SK-N-SH (cell line): ENCODE measurements around the gene ZNF594. TPM values are rescaled to one million over a fixed set of nuclear protein-coding genes. Genes with fewer than 3 reads are reported as not detected.

Experiments used
- CTCF ChIA-PET: fragments of 300-600, 350-600 bp; formaldehyde crosslinking; extraction: SDS; loops from one replicate; lab custom pipeline; 2021; lab: Yijun Ruan, JAX
- POLR2A ChIA-PET: fragments of 350-600 bp; sonication (Branson Sonifier 250); formaldehyde crosslinking; extraction: SDS; loops from one replicate; lab custom pipeline; 2020; ENCODE audit warnings: antibody characterized with exemption, inconsistent platforms; lab: Yijun Ruan, JAX
- DNase-seq: peaks from one replicate; pipeline ENCODE4 v3.0.0; 2012
- H2AFZ ChIP-seq: fragments of 200-600 bp; sonication (generic); 2 replicates; pipeline ENCODE4 v1.8.1; 2016; ENCODE audit warnings: antibody characterized with exemption, mild to moderate bottlenecking, low read depth
- H3F3A ChIP-seq: fragments of 200-600 bp; sonication (generic); replicated peaks from 2 replicates; pipeline ENCODE3; 2016; ENCODE audit warnings: antibody characterized with exemption, mild to moderate bottlenecking; ENCODE audit not compliant: insufficient read depth
- H3K27ac ChIP-seq, 2 experiments: fragments of 200-500 bp in 1 of 2; fragments of 200-600 bp in 1 of 2; sonication (Bioruptor generic) in 1 of 2; sonication (generic), shearing (Covaris generic) in 1 of 2; 2 replicates each; pipeline versions ENCODE4 v1.5.1 to v1.6.1; 2014 to 2016; ENCODE audit warnings: low read depth in 2 of 2, inconsistent platforms in 1 of 2, low read length in 1 of 2, mild to moderate bottlenecking in 1 of 2, mixed read lengths in 1 of 2
- H3K27me3 ChIP-seq: fragments of 200-600 bp; sonication (generic), shearing (Covaris generic); 2 replicates; pipeline ENCODE4 v1.6.1; 2016; ENCODE audit warnings: mixed run types; ENCODE audit not compliant: insufficient read depth
- H3K36me3 ChIP-seq, 2 experiments: fragments of 200-500 bp in 1 of 2; fragments of 200-600 bp in 1 of 2; sonication (Bioruptor generic) in 1 of 2; sonication (generic) in 1 of 2; replicated peaks in 1 of 2; 2 replicates each; pipeline versions ENCODE3 to v1.5.1; 2014 to 2016; ENCODE audit warnings: low read length in 1 of 2, mild to moderate bottlenecking in 1 of 2; ENCODE audit not compliant: insufficient read depth in 2 of 2, control insufficient read depth in 1 of 2
- H3K4me1 ChIP-seq, 2 experiments: fragments of 200-500 bp in 1 of 2; fragments of 200-600 bp in 1 of 2; sonication (Bioruptor generic) in 1 of 2; sonication (generic), shearing (Covaris generic) in 1 of 2; 2 replicates each; pipeline versions ENCODE4 v1.5.1 to v1.6.1; 2014 to 2016; ENCODE audit warnings: low read depth in 1 of 2, low read length in 1 of 2, mixed run types in 1 of 2; ENCODE audit not compliant: insufficient read depth in 2 of 2, control insufficient read depth in 1 of 2
- H3K4me2 ChIP-seq: fragments of 200-600 bp; sonication (generic), shearing (Covaris generic); 2 replicates; pipeline ENCODE4 v1.6.1; 2017; ENCODE audit warnings: mixed run types
- H3K4me3 ChIP-seq, 2 experiments: fragments of 200-500 bp in 1 of 2; fragments of 200-600 bp in 1 of 2; sonication (Bioruptor generic) in 1 of 2; sonication (generic), shearing (Covaris generic) in 1 of 2; 2 replicates each; pipeline versions ENCODE4 v1.5.1 to v1.8.1; 2014 to 2016; ENCODE audit warnings: low read depth in 2 of 2, inconsistent platforms in 1 of 2, low read length in 1 of 2, mild to moderate bottlenecking in 1 of 2, mixed read lengths in 1 of 2, moderate library complexity in 1 of 2
- H3K79me2 ChIP-seq: fragments of 200-600 bp; sonication (generic); 2 replicates; pipeline ENCODE4 v1.8.1; 2017; ENCODE audit warnings: mild to moderate bottlenecking; ENCODE audit not compliant: insufficient read depth
- H3K9ac ChIP-seq: fragments of 200-600 bp; sonication (generic); 2 replicates; pipeline ENCODE4 v1.6.1; 2017; ENCODE audit warnings: mixed run types
- H3K9me2 ChIP-seq: fragments of 200-600 bp; sonication (generic); 2 replicates; pipeline ENCODE4 v1.6.1; 2017; ENCODE audit warnings: mixed run types
- H3K9me3 ChIP-seq: fragments of 200-600 bp; sonication (generic); 2 replicates; pipeline ENCODE4 v1.6.1; 2017; ENCODE audit warnings: mixed run types, mild to moderate bottlenecking, moderate library complexity
- H4K20me1 ChIP-seq: fragments of 200-600 bp; sonication (generic); 2 replicates; pipeline ENCODE4 v1.6.1; 2017; ENCODE audit warnings: mild to moderate bottlenecking, mixed run types; ENCODE audit not compliant: insufficient read depth
- CHD2 ChIP-seq: fragments of 150-350 bp; IDR thresholded peaks from 2 replicates; pipeline ENCODE4 v1.6.1; 2018; ENCODE audit warnings: low read length; ENCODE audit not compliant: partially characterized antibody
- ELF1 ChIP-seq: IDR thresholded peaks from 2 replicates; pipeline ENCODE4 v1.4.0; 2012
- EZH2phosphoT487 ChIP-seq: fragments of 200-600 bp; sonication (generic); IDR thresholded peaks from 2 replicates; pipeline ENCODE4 v1.6.1; 2017; ENCODE audit warnings: low read depth, mixed run types, mild to moderate bottlenecking, antibody characterized with exemption, moderate library complexity, borderline replicate concordance
- FOXJ3 ChIP-seq: sonication (generic); formaldehyde crosslinking; IDR thresholded peaks from 2 replicates; pipeline ENCODE4 v1.5.1; 2020; ENCODE audit warnings: mild to moderate bottlenecking, missing genetic modification reagents
- GATA2 ChIP-seq: sonication (generic); formaldehyde crosslinking; IDR thresholded peaks from 2 replicates; pipeline ENCODE4 v1.5.0; 2020; ENCODE audit warnings: mild to moderate bottlenecking, missing genetic modification reagents
- IRF3 ChIP-seq: fragments of 150-350 bp; IDR thresholded peaks from 2 replicates; pipeline ENCODE4 v1.6.1; 2016; ENCODE audit warnings: mild to moderate bottlenecking, low read depth, low read length
- JUND ChIP-seq: IDR thresholded peaks from 2 replicates; pipeline ENCODE4 v1.4.0; 2012
- MEF2A ChIP-seq: IDR thresholded peaks from 2 replicates; pipeline ENCODE4 v1.4.0; 2012; ENCODE audit warnings: low read depth, borderline replicate concordance
- NFIC ChIP-seq: IDR thresholded peaks from 2 replicates; pipeline ENCODE4 v1.4.0; 2012; ENCODE audit warnings: borderline replicate concordance
- POLR2AphosphoS5 ChIP-seq: IDR thresholded peaks from 2 replicates; pipeline ENCODE4 v1.6.1; 2012; ENCODE audit warnings: low read depth, low read length
- RAD21 ChIP-seq: IDR thresholded peaks from 2 replicates; pipeline ENCODE4 v1.6.1; 2012; ENCODE audit warnings: mild to moderate bottlenecking, low read length
- SIN3A ChIP-seq: IDR thresholded peaks from 2 replicates; pipeline ENCODE4 v1.6.1; 2012; ENCODE audit warnings: low read depth, mild to moderate bottlenecking, low read length, moderate library complexity, borderline replicate concordance
- TCF12 ChIP-seq: IDR thresholded peaks from 2 replicates; pipeline ENCODE4 v1.4.0; 2012
- ZBTB33 ChIP-seq: IDR thresholded peaks from 2 replicates; pipeline ENCODE4 v1.4.0; 2012; ENCODE audit warnings: low read depth, borderline replicate concordance
- WGBS: methylation state at CpG from one replicate; pipeline ENCODE4 v1.1.6; 2017; ENCODE audit warnings: low lambda C conversion rate; 5-methylcytosine and 5-hydroxymethylcytosine counted together
- polyA plus RNA-seq, 3 experiments: library from polyadenylated mRNA; depleted of rRNA; stranded (reverse); fragments of >200 nt; gene quantifications; 2 replicates each; pipeline ENCODE4 v1.2.3, GENCODE V29; 2012
- TF ChIP-seq, protein P1 (sequence below): IDR thresholded peaks from 2 replicates; pipeline ENCODE4 v1.4.0; 2012; ENCODE audit warnings: low read depth, borderline replicate concordance

Gene ZNF594
- polyA plus RNA-seq, 1 of the 3 experiments (the other 2 are of a cell fraction) = 2.8 TPM

- TF ChIP-seq FOXJ3 (CRISPR knock-in tag) (no peak), RAD21 (no peak), MEF2A (no peak), JUND (no peak)
Measured at GRCh38 chr17:5198472-5198871, 6.8 kb upstream of the ZNF594 start (continued).

GRCh38 chr17:5194346-5194745 lies 2.7 kb upstream of the ZNF594 start:
- peaks cover 0 to 15% of the 10 kb centered on the region in 2 experiments for H3K36me3 ChIP-seq
- ChIA-PET CTCF (no interaction called here), POLR2A (no interaction called here)
- H4K20me1 ChIP-seq = no peaks in the 10 kb centered on the region
- peaks cover 33% of the 10 kb centered on the region for H3K79me2 ChIP-seq
- no peak for DNase-seq
- no peak overlapping the region for H2AFZ ChIP-seq
- peaks cover 0 to 7% of the 10 kb centered on the region in 2 experiments; a peak in 1 of 4 replicates for H3K4me1 ChIP-seq
- H3K9ac ChIP-seq = no peak overlapping the region
- WGBS = 67% methylated on average over 2 of the region's 2 CpGs
- no peak for TF ChIP-seq SIN3A
- no peak for TF ChIP-seq EZH2phosphoT487
- no peak for TF ChIP-seq IRF3
- TF ChIP-seq ZBTB33 = no peak
- TF ChIP-seq FOXJ3 (CRISPR knock-in tag) = no peak
- TF ChIP-seq CHD2 = no peak
- TF ChIP-seq ELF1 = no peak
- TF ChIP-seq GATA2 = no peak
- TF ChIP-seq POLR2AphosphoS5 = no peak
- TF ChIP-seq NFIC = no peak
- TF ChIP-seq, protein P1, sequence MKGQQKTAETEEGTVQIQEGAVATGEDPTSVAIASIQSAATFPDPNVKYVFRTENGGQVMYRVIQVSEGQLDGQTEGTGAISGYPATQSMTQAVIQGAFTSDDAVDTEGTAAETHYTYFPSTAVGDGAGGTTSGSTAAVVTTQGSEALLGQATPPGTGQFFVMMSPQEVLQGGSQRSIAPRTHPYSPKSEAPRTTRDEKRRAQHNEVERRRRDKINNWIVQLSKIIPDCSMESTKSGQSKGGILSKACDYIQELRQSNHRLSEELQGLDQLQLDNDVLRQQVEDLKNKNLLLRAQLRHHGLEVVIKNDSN = no peak
- TF ChIP-seq MEF2A = no peak
- TF ChIP-seq TCF12 = no peak
- no peak overlapping the region for H3K27ac ChIP-seq
- peaks cover 6% of the 10 kb centered on the region for H3F3A ChIP-seq
- no peak overlapping the region for H3K4me2 ChIP-seq
- H3K4me3 ChIP-seq = no peak overlapping the region
- H3K27me3 ChIP-seq = no peaks in the 10 kb centered on the region
- peaks cover 12% of the 10 kb centered on the region for H3K9me3 ChIP-seq
- H3K9me2 ChIP-seq = no peaks in the 10 kb centered on the region
